MCF 10A (cell line): ENCODE measurements around the gene SLC7A7. TPM values are rescaled to one million over a fixed set of nuclear protein-coding genes. Genes with fewer than 3 reads are reported as not detected.

Experiments
- BruUV-seq: library from RNA; stranded (reverse); fragments of 400-500 nt; replicated peaks from 2 replicates; lab custom pipeline; 2021; lab: Mats Ljungman, UMichigan
- CTCF ChIA-PET: fragments of 300-600 bp; sonication (Branson Sonifier 250); formaldehyde crosslinking; extraction: SDS; loops from one replicate; lab custom pipeline; 2021; ENCODE audit warnings: antibody characterized with exemption, inconsistent platforms; lab: Yijun Ruan, JAX
- POLR2A ChIA-PET: fragments of 300-600, 350-650 bp; sonication (Branson Sonifier 250); formaldehyde crosslinking; extraction: SDS; loops from one replicate; lab custom pipeline; 2020; ENCODE audit warnings: antibody characterized with exemption, inconsistent platforms; lab: Yijun Ruan, JAX
- DNase-seq: peaks from one replicate; pipeline ENCODE4 v3.0.0-alpha.2; 2018; ENCODE audit not compliant: unreplicated experiment
- H3K27ac Mint-ChIP-seq: one replicate; pipeline ENCODE4 v1.8.0; 2022; ENCODE audit warnings: mild to moderate bottlenecking, low read depth, mixed read lengths; ENCODE audit not compliant: unreplicated experiment
- H3K27me3 Mint-ChIP-seq: one replicate; pipeline ENCODE4 v1.8.0; 2022; ENCODE audit warnings: mixed read lengths; ENCODE audit not compliant: insufficient read depth, unreplicated experiment
- H3K36me3 Mint-ChIP-seq: one replicate; pipeline ENCODE4 v1.8.0; 2022; ENCODE audit warnings: mild to moderate bottlenecking, moderate library complexity, mixed read lengths; ENCODE audit not compliant: insufficient read depth, unreplicated experiment
- H3K4me1 Mint-ChIP-seq: one replicate; pipeline ENCODE4 v1.8.0; 2022; ENCODE audit warnings: mixed read lengths; ENCODE audit not compliant: insufficient read depth, unreplicated experiment
- H3K4me3 Mint-ChIP-seq: one replicate; pipeline ENCODE4 v1.8.0; 2022; ENCODE audit warnings: mild to moderate bottlenecking, moderate library complexity, mixed read lengths; ENCODE audit not compliant: unreplicated experiment
- H3K9me3 Mint-ChIP-seq: one replicate; pipeline ENCODE4 v1.8.0; 2022; ENCODE audit warnings: mixed read lengths; ENCODE audit not compliant: unreplicated experiment
- intact Hi-C: fragments of 100-400 bp; cut with micrococcal nuclease; formaldehyde crosslinking; loops from 2 replicates; pipeline ENCODE4 v1.14.1; 2022
- total RNA-seq: library from RNA; stranded (reverse); gene quantifications from 2 replicates; pipeline ENCODE4 v1.2.3, GENCODE V29; 2022
- TF ChIP-seq, protein P1 (sequence below): fragments of 200-600 bp; IDR thresholded peaks from one replicate; pipeline ENCODE4 v1.8.0; 2022; ENCODE audit warnings: antibody characterized with exemption, mild to moderate bottlenecking; ENCODE audit not compliant: unreplicated experiment

The SLC7A7 gene
- total RNA-seq, 1 experiment from 2014 or later: 0.98 TPM

DNA sequence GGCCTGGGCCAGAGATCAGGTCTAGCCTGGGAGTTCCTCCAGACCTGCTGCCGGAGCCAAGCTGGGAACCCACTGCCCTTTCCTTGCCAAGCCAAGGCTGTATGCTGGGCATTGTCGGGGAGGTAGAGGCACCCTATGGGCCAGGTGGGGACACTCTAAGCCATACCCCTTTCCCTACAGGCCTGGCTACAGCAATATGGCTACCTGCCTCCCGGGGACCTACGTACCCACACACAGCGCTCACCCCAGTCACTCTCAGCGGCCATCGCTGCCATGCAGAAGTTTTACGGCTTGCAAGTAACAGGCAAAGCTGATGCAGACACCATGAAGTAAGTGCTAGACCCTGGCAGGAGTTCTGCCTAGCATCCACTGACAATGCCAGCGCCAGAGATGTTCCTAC lies 26.1 kb upstream of the SLC7A7 start:
- intact Hi-C loops: no loop called here
- Mint-ChIP-seq H3K36me3 (peaks cover 58% of the 10 kb centered on the region), H3K4me1 (peaks cover 11% of the 10 kb centered on the region), H3K4me3 (no peak overlapping the region), H3K27ac (no peak overlapping the region), H3K27me3 (no peaks in the 10 kb centered on the region), H3K9me3 (no peaks in the 10 kb centered on the region)
- TF ChIP-seq, protein P1, sequence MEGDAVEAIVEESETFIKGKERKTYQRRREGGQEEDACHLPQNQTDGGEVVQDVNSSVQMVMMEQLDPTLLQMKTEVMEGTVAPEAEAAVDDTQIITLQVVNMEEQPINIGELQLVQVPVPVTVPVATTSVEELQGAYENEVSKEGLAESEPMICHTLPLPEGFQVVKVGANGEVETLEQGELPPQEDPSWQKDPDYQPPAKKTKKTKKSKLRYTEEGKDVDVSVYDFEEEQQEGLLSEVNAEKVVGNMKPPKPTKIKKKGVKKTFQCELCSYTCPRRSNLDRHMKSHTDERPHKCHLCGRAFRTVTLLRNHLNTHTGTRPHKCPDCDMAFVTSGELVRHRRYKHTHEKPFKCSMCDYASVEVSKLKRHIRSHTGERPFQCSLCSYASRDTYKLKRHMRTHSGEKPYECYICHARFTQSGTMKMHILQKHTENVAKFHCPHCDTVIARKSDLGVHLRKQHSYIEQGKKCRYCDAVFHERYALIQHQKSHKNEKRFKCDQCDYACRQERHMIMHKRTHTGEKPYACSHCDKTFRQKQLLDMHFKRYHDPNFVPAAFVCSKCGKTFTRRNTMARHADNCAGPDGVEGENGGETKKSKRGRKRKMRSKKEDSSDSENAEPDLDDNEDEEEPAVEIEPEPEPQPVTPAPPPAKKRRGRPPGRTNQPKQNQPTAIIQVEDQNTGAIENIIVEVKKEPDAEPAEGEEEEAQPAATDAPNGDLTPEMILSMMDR: no peak
- CTCF ChIA-PET: interaction anchor here (0.6 to 18.2 kb wide), 5 partner anchors 10 to 273 kb away, joined by 3 to 330 read pairs (median 4); no protein-coding TSS in a partner anchor
- no peak for DNase-seq
- BruUV-seq: no TSS peak
- POLR2A ChIA-PET: interaction anchor here (5.0 to 5.7 kb wide), 3 partner anchors 10 to 18 kb away, joined by 67 to 142 read pairs (median 69); partner anchors contain the start of gene MRPL52

DNA sequence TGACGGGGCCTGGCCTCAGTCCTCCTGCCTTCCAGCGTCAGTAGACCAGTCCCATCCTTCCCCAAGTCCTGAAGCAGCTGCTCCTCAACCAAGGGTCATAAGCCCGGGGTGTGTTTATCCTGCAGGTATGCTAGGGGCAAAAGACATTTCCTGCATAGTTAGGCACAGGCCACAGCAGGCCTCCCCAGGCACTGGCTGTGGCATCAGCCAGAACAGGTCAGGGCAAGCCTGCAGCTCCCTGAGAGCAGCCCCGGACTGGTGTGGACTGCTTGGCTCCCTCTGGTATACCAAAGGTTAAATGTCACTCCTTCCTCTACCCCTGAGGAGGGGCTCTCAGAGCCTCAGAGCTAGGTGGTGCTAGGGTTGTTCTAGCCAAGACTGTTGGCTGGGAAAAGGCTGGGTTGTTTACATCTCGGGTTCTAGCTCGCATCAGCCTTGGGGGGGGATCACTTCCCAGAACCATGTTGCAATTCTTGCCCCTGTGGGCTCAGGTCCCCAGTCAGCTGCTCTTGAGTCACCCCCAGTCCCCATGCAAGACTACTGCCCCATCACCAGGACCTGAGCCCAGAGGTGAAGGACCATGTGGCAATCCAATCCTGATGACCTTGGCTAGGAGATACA lies 24.0 kb upstream of the SLC7A7 start:
- ChIA-PET CTCF (interaction anchor here (0.8 to 18.2 kb wide), 18 partner anchors 10 to 283 kb away, joined by 3 to 330 read pairs (median 8); partner anchors contain the start of genes LRP10 and OXA1L), POLR2A (interaction anchor here (0.5 to 5.7 kb wide), 24 partner anchors 10 to 1435 kb away, joined by 3 to 142 read pairs (median 4); partner anchors contain the start of genes ABHD4, AJUBA, DAD1 and LRP10)
- BruUV-seq: no TSS peak
- H3K27ac Mint-ChIP-seq: peak overlapping the region; percentile 98
- H3K27me3 Mint-ChIP-seq: no peaks in the 10 kb centered on the region
- intact Hi-C loops: loop anchor here (5.0 kb wide), 1 partner anchor 33 kb away; the partner anchor contains the start of gene LRP10
- H3K9me3 Mint-ChIP-seq: no peaks in the 10 kb centered on the region
- H3K36me3 Mint-ChIP-seq: peaks cover 45% of the 10 kb centered on the region
- peak; percentile 77 for DNase-seq
- peak overlapping the region; percentile 99 for H3K4me3 Mint-ChIP-seq
- TF ChIP-seq, protein P1: no peak
- peaks cover 21% of the 10 kb centered on the region for H3K4me1 Mint-ChIP-seq

DNA sequence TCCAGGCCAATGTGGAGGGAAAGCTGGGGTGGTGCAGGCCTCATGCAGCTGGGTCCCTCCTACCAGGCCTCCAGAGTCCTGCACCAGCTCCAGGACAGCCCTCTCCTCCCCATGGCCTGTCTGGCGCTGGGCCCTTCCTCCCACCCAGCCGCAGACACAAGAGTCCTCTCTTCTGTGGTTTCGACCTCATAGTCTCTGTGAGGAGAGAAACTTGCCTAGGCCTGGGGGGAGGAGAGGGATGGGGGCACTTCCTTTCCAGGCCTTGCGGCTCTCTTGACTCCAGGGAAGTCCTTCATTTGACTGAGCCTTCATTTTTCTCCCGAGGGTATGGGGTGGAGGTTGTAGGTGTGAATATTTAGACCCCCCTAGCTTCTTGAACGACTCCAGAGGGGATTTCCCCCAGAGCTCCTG lies 23.4 kb upstream of the SLC7A7 start:
- Mint-ChIP-seq H3K9me3 (no peaks in the 10 kb centered on the region), H3K4me1 (peaks cover 21% of the 10 kb centered on the region), H3K4me3 (peak overlapping the region; percentile 99), H3K36me3 (peaks cover 45% of the 10 kb centered on the region), H3K27me3 (no peaks in the 10 kb centered on the region), H3K27ac (peak overlapping the region; percentile 98)
- ChIA-PET CTCF (interaction anchor here (0.6 to 18.2 kb wide), 20 partner anchors 10 to 282 kb away, joined by 3 to 330 read pairs (median 8); partner anchors contain the start of genes LRP10 and OXA1L), POLR2A (interaction anchor here (0.5 to 5.7 kb wide), 28 partner anchors 10 to 1436 kb away, joined by 3 to 142 read pairs (median 5); partner anchors contain the start of genes ABHD4, AJUBA, DAD1 and HAUS4)
- peak; percentile 50 for DNase-seq
- intact Hi-C loops: loop anchor here (5.0 kb wide), 1 partner anchor 34 kb away; the partner anchor contains the start of gene LRP10
- BruUV-seq: no TSS peak
- TF ChIP-seq, protein P1: no peak
